ENCODE measurements around the gene USF3. TPM values are rescaled to one million over a fixed set of nuclear protein-coding genes. Genes with fewer than 3 reads are reported as not detected.

USF3 gene
- total RNA-seq, 4 donors from 2014 or later = 19.7 to 37.7 (median 27.2) TPM

DNA sequence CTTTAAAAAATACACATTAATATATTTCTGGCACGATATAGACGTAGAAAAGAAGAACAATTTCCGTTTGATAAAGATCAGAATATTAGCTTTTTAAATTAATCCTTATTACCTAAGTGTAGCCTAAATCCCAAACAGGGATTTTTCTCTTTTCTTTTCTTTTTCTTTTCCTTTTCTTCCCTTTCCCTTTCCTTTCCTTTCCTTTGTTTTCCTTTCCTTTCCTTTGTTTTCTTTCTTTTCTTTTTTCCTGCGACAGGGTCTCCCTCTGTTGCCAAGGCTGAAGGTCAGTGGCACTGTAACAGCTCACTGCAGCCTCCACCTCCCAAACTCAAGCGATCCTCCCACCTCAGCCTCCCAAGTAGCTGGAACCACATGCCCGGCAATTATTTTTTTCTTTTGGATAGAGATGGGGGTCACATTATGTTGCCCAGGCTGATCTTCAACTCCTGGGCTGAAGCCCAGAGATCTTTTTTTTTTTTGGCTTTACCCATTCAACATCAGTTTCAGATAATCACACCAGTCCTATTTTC lies 1.8 kb upstream of the USF3 start:
- TF ChIP-seq, protein P1, sequence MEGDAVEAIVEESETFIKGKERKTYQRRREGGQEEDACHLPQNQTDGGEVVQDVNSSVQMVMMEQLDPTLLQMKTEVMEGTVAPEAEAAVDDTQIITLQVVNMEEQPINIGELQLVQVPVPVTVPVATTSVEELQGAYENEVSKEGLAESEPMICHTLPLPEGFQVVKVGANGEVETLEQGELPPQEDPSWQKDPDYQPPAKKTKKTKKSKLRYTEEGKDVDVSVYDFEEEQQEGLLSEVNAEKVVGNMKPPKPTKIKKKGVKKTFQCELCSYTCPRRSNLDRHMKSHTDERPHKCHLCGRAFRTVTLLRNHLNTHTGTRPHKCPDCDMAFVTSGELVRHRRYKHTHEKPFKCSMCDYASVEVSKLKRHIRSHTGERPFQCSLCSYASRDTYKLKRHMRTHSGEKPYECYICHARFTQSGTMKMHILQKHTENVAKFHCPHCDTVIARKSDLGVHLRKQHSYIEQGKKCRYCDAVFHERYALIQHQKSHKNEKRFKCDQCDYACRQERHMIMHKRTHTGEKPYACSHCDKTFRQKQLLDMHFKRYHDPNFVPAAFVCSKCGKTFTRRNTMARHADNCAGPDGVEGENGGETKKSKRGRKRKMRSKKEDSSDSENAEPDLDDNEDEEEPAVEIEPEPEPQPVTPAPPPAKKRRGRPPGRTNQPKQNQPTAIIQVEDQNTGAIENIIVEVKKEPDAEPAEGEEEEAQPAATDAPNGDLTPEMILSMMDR (IDR thresholded peaks at IDR 0.05) = no peak
- DNase-seq (ENCODE audit: low spot score) (no peak), ATAC-seq (ENCODE audit: low FRiP score) (no peak)

DNA sequence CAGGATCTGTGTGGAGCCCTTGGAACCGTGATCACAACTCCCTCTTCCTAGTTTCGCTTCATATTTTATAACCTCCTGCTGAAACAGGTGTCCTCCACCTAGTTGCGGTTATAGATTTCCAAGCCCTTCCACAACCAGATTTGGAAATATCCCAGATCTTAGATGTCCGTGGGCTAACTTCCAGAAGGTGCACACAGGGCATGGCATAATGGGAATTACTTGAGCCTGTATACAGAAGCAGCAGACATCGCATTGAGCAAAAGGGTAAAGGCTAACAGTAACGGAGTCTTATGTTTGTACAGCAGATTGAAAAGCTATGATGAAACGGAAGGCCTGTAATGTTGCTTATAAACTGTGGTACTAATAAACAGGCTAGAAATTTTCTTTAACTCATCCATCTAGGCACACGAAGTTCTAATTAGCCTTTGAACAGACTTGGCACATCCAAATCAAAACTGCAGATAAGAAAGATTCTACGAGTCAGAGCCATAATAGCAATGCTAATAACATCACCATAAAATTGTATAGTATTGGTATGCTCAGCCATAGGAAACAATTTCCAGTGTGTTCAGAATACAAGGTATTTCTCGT lies 1.2 kb upstream of the USF3 start:
- DNase-seq (ENCODE audit: low spot score) (no peak), ATAC-seq (ENCODE audit: low FRiP score) (no peak)
- TF ChIP-seq, protein P1 (IDR thresholded peaks at IDR 0.05) = no peak

DNA sequence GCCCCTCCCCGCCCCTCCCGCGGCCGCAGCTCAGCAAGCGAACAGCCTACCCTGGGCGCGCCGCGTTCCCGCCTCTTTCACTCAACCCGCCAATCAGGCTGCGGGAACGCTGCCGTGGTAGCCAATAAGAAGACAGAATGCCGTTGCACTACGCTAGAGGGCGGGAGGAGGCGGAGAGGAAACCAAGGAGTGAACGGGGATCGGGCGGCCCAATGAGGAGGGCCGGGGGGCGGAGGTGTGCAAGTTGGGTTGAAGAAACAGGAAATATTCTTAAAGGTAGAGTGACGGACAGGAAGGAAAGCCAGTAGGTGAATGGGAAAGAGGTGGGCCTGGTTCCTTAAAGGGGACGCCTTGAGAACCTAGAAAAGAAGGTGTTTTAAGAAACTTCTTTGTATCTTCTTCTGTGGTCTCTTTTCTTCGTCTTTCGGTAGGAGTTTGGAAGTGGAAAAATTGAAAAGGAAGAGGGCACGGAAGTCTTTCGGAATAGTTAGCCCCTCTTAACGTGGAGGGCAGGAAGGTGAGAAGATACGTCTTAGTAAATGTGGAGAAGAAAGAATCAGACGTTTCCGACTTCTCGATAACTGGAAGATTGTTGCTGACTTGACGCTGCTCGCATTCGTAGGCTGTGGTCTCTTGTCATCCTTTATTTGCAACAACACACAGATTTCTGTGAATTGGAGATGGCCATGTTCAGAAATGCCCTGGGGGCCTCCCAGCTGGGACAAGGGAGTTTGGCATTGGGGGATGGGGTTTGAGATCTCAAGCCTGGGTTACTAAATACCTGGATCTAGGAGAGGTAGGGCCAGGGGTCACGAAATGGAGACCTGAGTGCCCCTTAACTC lies 437 bp upstream of the USF3 start:
- TF ChIP-seq, protein P1 (IDR thresholded peaks at IDR 0.05) = no peak
- DNase-seq (ENCODE audit: low spot score) (peak; percentile 93), ATAC-seq (ENCODE audit: low FRiP score) (peak; percentile 98)

DNA sequence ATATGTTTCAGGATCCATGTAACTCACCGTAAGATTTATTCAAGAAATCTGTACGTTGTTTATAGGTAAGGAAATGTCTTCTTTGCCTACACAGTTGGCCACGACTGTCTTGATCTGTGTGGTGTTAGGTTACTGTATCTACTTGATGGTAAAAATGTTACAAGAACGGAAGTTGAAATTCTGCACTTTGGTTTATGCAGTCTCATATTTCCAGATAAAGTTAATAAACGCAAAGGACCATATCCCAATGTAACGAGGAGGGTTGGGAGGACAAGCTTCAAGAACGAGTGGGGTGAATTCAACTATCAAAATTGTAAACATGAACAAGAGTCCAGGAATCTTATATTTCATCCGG lies 1.0 kb downstream of the USF3 start:
- no peak for DNase-seq (ENCODE audit: low spot score)
- no peak for ATAC-seq (ENCODE audit: low FRiP score)
- TF ChIP-seq, protein P1 (IDR thresholded peaks at IDR 0.05) = no peak

DNA sequence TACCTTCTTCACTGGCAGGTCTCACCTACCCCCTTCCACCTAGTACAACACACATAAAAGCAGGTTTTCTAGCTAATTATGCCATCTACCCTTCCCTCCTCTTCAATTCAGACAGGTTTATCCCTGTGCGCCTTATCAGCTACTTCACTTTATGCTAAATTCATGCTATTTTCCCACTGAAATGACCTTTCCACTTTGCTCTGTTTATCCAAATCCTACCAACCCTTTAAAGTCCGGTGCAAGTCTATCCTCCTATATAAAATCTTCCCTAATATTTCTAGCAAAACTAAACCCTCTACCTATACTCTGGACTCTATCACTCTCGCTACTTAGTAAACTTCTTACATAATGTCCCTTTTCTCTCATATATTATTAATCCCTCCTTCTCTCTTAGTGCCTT lies 6.0 kb downstream of the USF3 start:
- TF ChIP-seq, protein P1 (IDR thresholded peaks at IDR 0.05) = no peak

DNA sequence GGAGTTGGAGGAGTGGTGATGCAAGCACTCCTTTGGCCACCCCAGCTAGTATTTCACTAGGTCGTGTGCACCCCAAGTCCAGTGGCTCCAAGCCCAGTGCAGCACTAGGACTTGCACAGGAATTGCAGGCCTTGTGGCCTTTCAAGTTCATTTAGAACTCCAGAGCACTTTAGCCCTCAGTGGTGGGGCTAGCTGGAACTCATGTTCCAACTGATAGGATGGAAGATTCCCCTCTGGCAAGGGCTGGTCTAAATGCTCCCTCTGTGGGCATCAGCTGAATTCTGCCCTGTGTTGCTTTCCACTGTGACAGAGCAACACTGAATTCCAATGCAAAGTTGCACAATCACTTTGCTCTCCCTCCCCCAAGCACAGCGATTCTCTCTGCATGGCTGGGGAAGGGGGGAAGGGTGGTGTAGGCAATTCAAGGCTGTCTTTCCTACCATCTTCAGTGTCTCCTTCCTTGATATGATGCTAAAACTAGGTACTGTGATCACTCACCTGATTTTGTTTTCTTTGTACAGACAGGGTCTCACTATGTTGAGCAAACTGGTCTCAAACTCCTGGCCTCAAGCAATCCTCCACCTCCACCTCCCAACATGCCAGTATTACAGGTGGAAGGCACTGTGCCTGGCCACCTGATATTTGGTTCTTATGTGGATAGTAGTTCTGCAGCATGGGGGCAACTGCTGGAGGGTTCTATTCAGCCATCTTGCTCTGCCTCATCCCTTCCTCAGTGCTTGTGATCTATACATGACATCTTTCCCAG lies 10.3 kb downstream of the USF3 start:
- peak; percentile 62 for ATAC-seq (ENCODE audit: low FRiP score)
- no peak for DNase-seq (ENCODE audit: low spot score)
- TF ChIP-seq, protein P1 (IDR thresholded peaks at IDR 0.05) = no peak

More for the DNA sequence above, 6.0 kb downstream of the USF3 start:
- no peak for ATAC-seq (ENCODE audit: low FRiP score)
- no peak for DNase-seq (ENCODE audit: low spot score)
